ENCODE results near the gene KAZN.

GRCh38 chr1:14897547-14897946, 299.1 kb downstream of the KAZN start:
- TF ChIP-seq CTCF (IDR thresholded peaks at IDR 0.05; ENCODE audit: low read depth, low read length, poor library complexity, severe bottlenecking) (no peak), EZH2phosphoT487 (IDR thresholded peaks at IDR 0.05; ENCODE audit: borderline replicate concordance, low read length) (no peak)
